Stimulated activated CD4-positive, alpha-beta T cell treated with anti-CD3 and anti-CD28 coated beads, Interleukin-4, amount 100 ng/mL, for 48 hours (primary cell): Measurements from ENCODE around the gene SLC16A9.
"Not testable (repeated sequence)": the region's sequence is repeated elsewhere in the genome, so short reads cannot be mapped to it uniquely, and the experiment has no call there.

ENCODE experiments used
- DNase-seq, 2 donors: peaks; one replicate each; pipeline ENCODE4 v3.0.0-alpha.2; 2020; ENCODE audit warnings: low read depth in 2 of 2

The SLC16A9 gene

GRCh38 chr10:59675812-59676211 is 33.8 kb downstream of the SLC16A9 start:
- no peak for DNase-seq

DNA sequence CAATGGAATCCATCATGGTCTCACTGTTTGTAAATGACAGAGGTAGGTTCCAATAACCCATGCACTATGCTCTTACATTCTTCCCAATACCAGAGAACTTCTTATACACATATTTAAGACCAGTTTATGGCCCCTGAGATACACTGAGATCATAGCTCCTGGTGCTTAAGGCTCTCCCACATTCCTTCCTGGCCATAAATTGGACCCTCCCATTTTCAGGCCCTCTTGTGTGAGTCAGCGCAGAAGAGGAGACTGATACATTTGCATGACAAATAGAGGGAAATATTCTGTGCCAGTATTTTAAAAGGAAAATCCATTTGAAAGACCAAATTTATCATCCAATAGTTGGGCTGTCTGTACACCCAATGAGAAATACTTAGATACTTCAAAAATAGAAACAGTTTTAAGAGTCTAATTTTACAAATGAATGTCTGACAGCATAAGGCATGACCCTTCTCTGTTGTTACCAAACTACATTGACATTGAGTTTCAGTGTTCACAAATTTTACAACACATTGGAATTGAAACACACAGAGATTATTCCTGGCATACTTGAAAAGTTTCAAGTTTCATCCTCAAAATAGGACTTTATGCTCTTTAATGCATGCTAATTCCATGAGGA is 35.3 kb downstream of the SLC16A9 start:
- no peak for DNase-seq

DNA sequence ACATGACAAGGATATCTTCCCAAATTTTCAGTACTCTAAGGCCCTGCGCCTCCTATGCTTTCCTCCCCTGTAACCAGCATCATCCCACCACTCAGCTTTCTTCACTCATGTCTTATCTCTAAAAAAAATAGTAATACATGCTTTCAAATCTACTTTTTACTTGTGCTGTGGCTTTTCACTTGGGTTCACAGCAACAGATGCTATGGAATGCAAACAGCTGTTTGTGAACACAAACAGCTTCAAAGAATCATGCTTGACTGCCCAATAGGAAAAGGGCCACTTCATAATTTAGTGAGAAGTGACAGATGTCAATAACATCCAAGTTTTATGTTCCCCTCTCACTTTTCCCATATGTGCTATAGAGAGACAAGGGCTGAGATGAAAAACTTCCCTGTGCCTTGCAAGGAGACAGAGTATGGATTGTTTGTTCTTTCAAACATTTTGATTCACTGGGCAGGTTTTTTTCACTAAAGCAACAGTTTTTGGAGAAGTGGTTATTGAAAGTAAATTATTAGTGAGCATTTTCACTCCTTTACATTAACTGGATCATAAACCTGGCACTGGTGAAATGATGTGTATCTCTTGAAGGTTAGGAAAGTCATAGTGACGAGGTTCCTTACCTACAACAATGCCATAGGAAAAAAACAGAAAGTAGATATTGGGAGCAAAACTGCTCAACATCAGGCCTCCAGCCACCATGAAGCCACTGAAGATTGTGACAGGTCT is 37.3 kb downstream of the SLC16A9 start:
- no peak for DNase-seq

DNA sequence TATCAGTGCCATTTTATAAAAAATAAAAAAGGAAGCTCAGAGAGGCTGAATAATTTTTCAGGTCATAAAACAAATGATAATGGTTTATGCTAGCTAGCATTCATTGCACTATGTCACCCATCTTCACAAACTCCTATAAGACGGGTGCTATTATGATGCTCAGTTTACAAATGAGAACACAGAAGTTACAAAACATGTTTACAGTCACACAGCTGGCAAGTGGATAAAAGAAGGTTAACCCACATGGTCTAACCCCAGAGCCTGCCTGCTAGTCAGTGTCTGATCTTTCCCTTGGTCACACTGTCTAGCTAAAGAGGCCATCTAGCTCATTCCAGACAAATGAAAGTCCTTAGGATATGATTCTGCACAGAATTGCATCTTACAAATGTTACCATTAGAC is 39.4 kb downstream of the SLC16A9 start:
- no peak for DNase-seq

DNA sequence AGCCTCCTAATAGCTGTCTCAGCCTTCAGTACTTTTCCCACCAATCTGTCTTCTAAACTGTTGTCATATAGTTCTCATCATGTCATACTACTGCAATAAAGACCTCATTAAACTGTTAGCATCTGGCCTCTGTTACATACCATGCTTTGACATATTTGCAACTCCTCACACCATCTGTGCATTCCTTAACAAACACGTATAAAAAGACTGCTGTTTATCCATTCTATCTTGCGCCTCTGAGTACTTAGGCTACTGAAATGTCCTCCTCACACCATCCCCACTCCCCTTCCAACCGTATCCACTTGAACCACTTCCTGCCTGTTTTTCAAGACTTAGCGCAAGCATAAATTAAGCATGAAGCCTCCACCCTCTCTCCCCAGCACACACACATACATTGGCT is 41.6 kb downstream of the SLC16A9 start:
- DNase-seq, result no peak

GRCh38 chr10:59666310-59666709 is 43.3 kb downstream of the SLC16A9 start:
- DNase-seq, result no peak

- not testable (repeated sequence) for DNase-seq
Measured at GRCh38 chr10:59663213-59663612, 46.4 kb downstream of the SLC16A9 start.

- DNase-seq, result no peak
Measured at GRCh38 chr10:59657724-59658123, 51.9 kb downstream of the SLC16A9 start.

DNA sequence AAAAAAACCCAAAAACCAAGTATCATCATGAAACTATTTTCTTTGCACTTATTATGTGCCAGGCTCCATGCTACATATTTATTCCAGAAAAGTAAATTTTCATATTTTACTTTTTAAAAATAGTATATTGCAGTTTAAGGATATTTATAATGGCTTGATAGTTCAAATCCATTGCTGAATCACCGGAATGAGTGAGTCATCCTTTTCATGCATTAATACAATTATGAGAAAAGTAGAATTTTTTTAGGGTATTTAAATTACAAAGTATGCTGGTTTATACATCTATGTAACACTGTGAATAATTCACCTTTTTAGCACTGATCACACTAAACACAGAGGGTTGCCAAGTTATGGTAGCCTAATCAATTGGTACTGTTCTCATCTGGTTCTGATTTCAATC is 54.3 kb downstream of the SLC16A9 start:
- no peak for DNase-seq

- no peak for DNase-seq
Measured at GRCh38 chr10:59654007-59654406, 55.6 kb downstream of the SLC16A9 start.

GRCh38 chr10:59651902-59652301 is 57.7 kb downstream of the SLC16A9 start:
- no peak for DNase-seq

DNA sequence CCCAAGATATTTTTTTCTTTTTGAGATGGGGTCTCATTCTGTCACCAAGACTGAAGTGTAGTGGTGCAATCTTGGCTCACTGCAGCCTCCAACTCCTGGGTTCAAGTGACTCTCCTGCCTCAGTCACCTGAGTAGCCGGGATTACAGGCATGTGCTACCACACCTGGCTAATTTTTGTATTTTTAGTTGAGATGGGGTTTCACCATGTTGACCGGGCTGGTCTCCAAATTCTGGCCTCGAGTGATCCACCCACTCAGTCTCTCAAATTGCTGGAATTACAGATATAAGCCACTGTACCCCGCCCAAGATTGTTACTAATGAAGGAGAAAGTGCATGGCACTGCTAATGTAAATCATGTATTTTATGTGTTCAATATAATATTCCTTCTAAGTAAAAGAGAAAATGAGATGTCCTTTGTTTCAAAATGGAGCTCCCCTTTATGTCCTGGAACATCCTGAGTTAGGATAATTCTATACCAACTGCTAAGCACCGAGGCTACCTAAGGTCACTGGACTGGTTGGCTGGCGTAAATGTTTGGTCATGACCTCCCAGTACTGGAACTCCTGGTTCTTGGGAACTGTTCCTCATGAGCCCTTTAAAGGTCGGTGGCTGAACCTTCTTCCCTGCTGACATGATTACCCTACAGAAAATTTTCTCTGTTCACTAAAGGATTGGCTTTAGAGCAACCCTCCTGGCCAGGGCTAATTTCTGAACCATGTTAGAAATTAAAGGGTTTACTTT is 59.9 kb downstream of the SLC16A9 start:
- DNase-seq, result no peak

DNA sequence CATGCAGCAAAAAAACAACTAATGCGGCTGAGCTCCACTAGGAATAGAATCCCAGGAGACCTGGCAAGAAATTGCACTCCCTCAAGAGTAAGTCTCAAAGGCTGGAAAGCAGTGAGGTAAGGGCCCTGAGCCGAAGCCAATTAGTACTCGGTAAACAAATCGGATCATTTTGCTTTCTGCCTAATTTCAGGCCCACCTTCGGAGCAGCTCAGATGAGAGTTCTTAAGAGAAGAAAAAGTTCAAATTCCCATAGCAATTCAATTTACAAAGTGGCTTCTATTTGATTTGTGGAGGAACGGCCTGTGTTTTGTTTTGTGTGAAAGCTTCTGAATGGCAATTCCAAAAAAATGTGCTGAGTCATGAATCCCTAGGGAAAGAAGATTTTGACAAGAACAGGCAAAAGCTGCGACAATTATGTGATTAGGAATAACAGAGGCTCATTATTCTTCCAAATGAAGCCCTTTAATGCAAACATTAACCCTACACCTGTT is 60.9 kb downstream of the SLC16A9 start:
- DNase-seq, result no peak

- DNase-seq, result no peak
Measured at GRCh38 chr10:59644841-59645240, 64.8 kb downstream of the SLC16A9 start.

DNA sequence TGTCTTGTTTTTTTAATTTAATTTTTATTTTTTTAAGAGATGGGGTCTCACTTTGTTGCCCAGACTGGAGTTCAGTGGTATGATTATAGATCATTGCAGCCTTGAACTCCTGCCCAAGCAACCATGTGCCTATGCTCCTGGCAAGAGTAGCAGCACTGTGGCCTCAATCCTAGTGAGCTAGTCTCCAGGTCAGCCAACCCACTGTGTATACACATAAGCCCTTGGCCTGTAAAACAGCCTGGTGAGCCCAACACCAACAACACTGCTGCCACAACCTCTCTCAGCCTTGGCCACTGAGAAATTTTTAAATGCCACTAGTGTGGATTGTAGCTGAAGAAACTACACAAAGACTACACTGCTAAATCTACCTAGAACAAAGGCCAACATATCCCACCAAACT is 68.0 kb downstream of the SLC16A9 start:
- DNase-seq, result not testable (repeated sequence)

DNA sequence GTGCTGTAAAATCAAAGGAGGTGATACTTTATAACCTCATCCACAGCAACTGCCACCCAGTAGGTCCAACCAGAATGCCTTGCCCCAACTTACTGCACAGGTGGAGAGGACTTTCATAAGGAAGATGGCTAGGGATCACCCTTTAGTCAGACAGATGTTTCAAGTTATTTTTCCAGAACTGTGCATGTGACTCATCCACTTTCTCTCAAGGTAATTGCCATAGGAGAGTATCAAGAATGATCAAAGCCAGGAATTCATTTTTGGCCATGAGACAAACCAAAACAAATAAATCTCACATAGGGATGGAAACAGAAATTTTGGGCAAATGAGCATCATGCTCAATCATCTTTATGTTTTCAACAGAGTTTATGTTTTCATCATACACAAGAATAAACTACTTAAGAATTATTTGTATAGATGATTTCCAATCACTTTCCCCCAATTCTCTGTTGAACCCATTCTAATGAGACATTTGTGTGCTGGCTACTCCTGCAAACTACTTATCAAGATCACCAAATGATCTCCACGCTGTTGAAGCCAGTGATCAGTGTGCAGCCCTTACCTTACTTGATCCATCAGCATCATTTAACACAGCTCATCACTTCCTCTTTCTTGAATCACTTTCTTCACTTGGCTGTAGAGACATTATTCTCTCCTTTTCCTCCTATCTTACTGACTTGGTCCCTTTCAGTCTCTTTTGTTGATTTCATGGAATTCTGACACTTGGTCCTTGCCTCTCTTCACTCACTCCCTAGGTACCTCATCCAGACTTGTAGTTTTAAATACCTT is 74.0 kb downstream of the SLC16A9 start:
- no peak for DNase-seq

GRCh38 chr10:59634102-59634501 is 75.5 kb downstream of the SLC16A9 start:
- no peak for DNase-seq

DNA sequence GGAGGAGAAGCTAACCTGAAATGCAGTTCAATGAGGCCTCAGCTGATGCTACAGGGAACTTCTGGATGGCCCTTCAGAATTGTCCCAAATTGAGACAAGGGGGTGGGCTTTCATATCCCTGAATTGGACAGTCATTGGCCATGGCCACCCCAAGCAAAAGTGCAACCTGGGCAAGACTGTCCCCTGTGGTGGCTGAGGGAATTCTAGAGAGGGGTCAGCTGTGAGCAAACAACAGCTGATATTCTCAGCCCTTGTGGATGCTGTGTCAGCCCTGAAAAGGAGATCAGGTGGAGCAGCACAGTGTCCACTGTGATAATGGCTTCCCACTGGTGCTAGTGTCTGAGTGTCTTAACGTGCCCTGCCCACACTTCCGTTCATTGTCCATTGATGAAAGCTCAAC is 76.6 kb downstream of the SLC16A9 start:
- DNase-seq, result no peak

GRCh38 chr10:59631882-59632807 is 77.5 kb downstream of the SLC16A9 start:
- no peak for DNase-seq

- no peak for DNase-seq
Measured at GRCh38 chr10:59631237-59631636, 78.4 kb downstream of the SLC16A9 start.

- no peak for DNase-seq
Measured at GRCh38 chr10:59628965-59629364, 80.7 kb downstream of the SLC16A9 start.
